GM23338 (cell line): ENCODE data around the gene ZNF281. TPM values are rescaled to one million over a fixed set of nuclear protein-coding genes. Genes with fewer than 3 reads are reported as not detected.

ENCODE experiments used
- ATAC-seq: fragments of 200-7000 bp; cut with Tn5 transposase; 3 replicates; pipeline ENCODE4 v1.9.1; 2020
- DNase-seq: peaks from one replicate; pipeline ENCODE4 v3.0.0-alpha.2; 2015; ENCODE audit warnings: low spot score
- H2AFZ ChIP-seq: fragments of 200-600 bp; sonication (generic); 2 replicates; pipeline ENCODE4 v1.8.0; 2016; ENCODE audit warnings: antibody characterized with exemption, mild to moderate bottlenecking, moderate library complexity
- H3F3A ChIP-seq: fragments of 200-600 bp; sonication (generic); replicated peaks from 2 replicates; pipeline ENCODE4 v1.8.0; 2017; ENCODE audit warnings: antibody characterized with exemption, mixed run types, low read depth
- H3K27ac ChIP-seq: fragments of 200-600 bp; sonication (generic); 2 replicates; pipeline ENCODE4 v1.6.1; 2016; ENCODE audit warnings: low read depth
- H3K27me3 ChIP-seq: fragments of 200-600 bp; sonication (generic); 2 replicates; pipeline ENCODE4 v1.8.0; 2016; ENCODE audit warnings: mild to moderate bottlenecking, mixed run types, moderate library complexity; ENCODE audit not compliant: insufficient read depth
- H3K36me3 ChIP-seq: fragments of 200-600 bp; sonication (generic); 2 replicates; pipeline ENCODE4 v1.8.0; 2016; ENCODE audit warnings: mild to moderate bottlenecking; ENCODE audit not compliant: insufficient read depth
- H3K4me1 ChIP-seq: fragments of 200-600 bp; sonication (generic); 2 replicates; pipeline ENCODE4 v1.8.0; 2016; ENCODE audit warnings: mild to moderate bottlenecking, moderate library complexity; ENCODE audit not compliant: insufficient read depth
- H3K4me2 ChIP-seq: fragments of 200-600 bp; sonication (generic); 2 replicates; pipeline ENCODE4 v1.7.1; 2017; ENCODE audit warnings: mixed run types
- H3K4me3 ChIP-seq: fragments of 200-600 bp; sonication (generic); 2 replicates; pipeline ENCODE4 v1.6.1; 2016; ENCODE audit warnings: mixed run types
- H3K79me2 ChIP-seq: fragments of 200-600 bp; sonication (generic); replicated peaks from 2 replicates; pipeline ENCODE4 v1.8.0; 2017; ENCODE audit warnings: mild to moderate bottlenecking; ENCODE audit not compliant: insufficient read depth
- H3K9me2 ChIP-seq: fragments of 200-600 bp; sonication (generic); 2 replicates; pipeline ENCODE4 v1.8.0; 2017; ENCODE audit not compliant: insufficient read depth
- H4K20me1 ChIP-seq: fragments of 200-600 bp; sonication (generic); replicated peaks from 2 replicates; pipeline ENCODE4 v1.8.0; 2017; ENCODE audit warnings: mild to moderate bottlenecking; ENCODE audit not compliant: insufficient read depth
- H3K27ac Mint-ChIP-seq: 2 replicates; pipeline ENCODE4 v1.8.0; 2020; ENCODE audit warnings: inconsistent platforms, mild to moderate bottlenecking, moderate library complexity, mixed read lengths
- H3K27me3 Mint-ChIP-seq: 3 replicates; pipeline ENCODE4 v1.8.0; 2022; ENCODE audit warnings: low read depth, mild to moderate bottlenecking, moderate library complexity, mixed read lengths, inconsistent platforms; ENCODE audit not compliant: insufficient read depth, poor library complexity
- H3K36me3 Mint-ChIP-seq: 3 replicates; pipeline ENCODE4 v1.8.0; 2021; ENCODE audit warnings: low read depth, mild to moderate bottlenecking, inconsistent platforms, moderate library complexity, mixed read lengths
- H3K4me1 Mint-ChIP-seq: 3 replicates; pipeline ENCODE4 v1.8.0; 2020; ENCODE audit warnings: mild to moderate bottlenecking, inconsistent platforms, mixed read lengths
- H3K4me3 Mint-ChIP-seq: 3 replicates; pipeline ENCODE4 v1.8.0; 2021; ENCODE audit warnings: moderate library complexity, mild to moderate bottlenecking, inconsistent platforms, mixed read lengths
- H3K9me3 Mint-ChIP-seq: 3 replicates; pipeline ENCODE4 v1.8.0; 2020; ENCODE audit warnings: moderate library complexity, mild to moderate bottlenecking, inconsistent platforms, mixed read lengths
- EZH2 ChIP-seq: fragments of 200-600 bp; sonication (generic); IDR thresholded peaks from one replicate; pipeline ENCODE4 v1.8.0; 2017; ENCODE audit warnings: antibody characterized with exemption, mild to moderate bottlenecking, low read depth; ENCODE audit not compliant: unreplicated experiment
- EZH2phosphoT487 ChIP-seq: fragments of 200-600 bp; sonication (generic); IDR thresholded peaks from one replicate; pipeline ENCODE4 v1.8.1; 2018; ENCODE audit warnings: antibody characterized with exemption; ENCODE audit not compliant: unreplicated experiment
- JUNB ChIP-seq: IDR thresholded peaks from one replicate; pipeline ENCODE4 v1.6.1; 2016; ENCODE audit warnings: antibody characterized with exemption; ENCODE audit not compliant: unreplicated experiment
- NANOG ChIP-seq: IDR thresholded peaks from 2 replicates; pipeline ENCODE4 v1.6.1; 2016; ENCODE audit warnings: antibody characterized with exemption, borderline replicate concordance
- ZNF331 ChIP-seq: fragments of 250-450 bp; sonication (Bioruptor Pico); IDR thresholded peaks from 2 replicates; pipeline ENCODE4 v1.5.0; 2020; ENCODE audit warnings: low read depth, mild to moderate bottlenecking, moderate library complexity
- polyA plus RNA-seq: library from polyadenylated mRNA; unstranded; fragments of >200 nt; fragmentation: Nextera tagmentation; extraction: Ambion mirVana; gene quantifications from 2 replicates; pipeline ENCODE4 v1.2.1, GENCODE V29; 2016
- total RNA-seq: library from RNA; depleted of rRNA; stranded (reverse); fragments of >200 nt; shearing (Covaris generic); gene quantifications from 2 replicates; pipeline ENCODE4 v1.2.3, GENCODE V29; 2014
- TF ChIP-seq, protein P1 (sequence below): fragments of 250-450 bp; sonication (Bioruptor Pico); IDR thresholded peaks from 2 replicates; pipeline ENCODE4 v1.5.0; 2020; ENCODE audit warnings: mild to moderate bottlenecking, moderate library complexity
- TF ChIP-seq, protein P2 (sequence below): IDR thresholded peaks from 2 replicates; pipeline ENCODE4 v1.6.1; 2016; ENCODE audit warnings: antibody characterized with exemption

Gene ZNF281
- total and polyA plus RNA-seq, 2 experiments from 2014 or later = 62.1 to 79.3 TPM

DNA sequence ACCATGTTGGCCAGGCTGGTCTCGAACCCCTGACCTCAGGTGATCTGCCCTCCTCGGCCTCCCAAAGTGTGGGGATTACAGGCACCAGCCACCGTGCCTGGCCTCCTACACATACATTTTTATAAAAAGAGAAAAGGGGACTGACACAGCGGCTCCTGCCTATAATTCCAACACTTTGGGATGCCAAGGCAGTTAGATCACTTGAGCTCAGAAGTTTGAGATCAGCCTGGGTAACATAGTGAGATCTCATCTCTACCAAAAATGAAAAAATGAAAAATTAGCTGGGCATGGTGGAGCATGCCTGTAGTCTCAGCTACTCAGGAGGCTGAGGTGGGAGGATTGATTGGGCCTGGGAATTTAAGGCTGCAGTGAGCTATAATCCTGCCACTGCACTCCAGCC lies 23.4 kb downstream of the ZNF281 start (continued):
- TF ChIP-seq, protein P1, sequence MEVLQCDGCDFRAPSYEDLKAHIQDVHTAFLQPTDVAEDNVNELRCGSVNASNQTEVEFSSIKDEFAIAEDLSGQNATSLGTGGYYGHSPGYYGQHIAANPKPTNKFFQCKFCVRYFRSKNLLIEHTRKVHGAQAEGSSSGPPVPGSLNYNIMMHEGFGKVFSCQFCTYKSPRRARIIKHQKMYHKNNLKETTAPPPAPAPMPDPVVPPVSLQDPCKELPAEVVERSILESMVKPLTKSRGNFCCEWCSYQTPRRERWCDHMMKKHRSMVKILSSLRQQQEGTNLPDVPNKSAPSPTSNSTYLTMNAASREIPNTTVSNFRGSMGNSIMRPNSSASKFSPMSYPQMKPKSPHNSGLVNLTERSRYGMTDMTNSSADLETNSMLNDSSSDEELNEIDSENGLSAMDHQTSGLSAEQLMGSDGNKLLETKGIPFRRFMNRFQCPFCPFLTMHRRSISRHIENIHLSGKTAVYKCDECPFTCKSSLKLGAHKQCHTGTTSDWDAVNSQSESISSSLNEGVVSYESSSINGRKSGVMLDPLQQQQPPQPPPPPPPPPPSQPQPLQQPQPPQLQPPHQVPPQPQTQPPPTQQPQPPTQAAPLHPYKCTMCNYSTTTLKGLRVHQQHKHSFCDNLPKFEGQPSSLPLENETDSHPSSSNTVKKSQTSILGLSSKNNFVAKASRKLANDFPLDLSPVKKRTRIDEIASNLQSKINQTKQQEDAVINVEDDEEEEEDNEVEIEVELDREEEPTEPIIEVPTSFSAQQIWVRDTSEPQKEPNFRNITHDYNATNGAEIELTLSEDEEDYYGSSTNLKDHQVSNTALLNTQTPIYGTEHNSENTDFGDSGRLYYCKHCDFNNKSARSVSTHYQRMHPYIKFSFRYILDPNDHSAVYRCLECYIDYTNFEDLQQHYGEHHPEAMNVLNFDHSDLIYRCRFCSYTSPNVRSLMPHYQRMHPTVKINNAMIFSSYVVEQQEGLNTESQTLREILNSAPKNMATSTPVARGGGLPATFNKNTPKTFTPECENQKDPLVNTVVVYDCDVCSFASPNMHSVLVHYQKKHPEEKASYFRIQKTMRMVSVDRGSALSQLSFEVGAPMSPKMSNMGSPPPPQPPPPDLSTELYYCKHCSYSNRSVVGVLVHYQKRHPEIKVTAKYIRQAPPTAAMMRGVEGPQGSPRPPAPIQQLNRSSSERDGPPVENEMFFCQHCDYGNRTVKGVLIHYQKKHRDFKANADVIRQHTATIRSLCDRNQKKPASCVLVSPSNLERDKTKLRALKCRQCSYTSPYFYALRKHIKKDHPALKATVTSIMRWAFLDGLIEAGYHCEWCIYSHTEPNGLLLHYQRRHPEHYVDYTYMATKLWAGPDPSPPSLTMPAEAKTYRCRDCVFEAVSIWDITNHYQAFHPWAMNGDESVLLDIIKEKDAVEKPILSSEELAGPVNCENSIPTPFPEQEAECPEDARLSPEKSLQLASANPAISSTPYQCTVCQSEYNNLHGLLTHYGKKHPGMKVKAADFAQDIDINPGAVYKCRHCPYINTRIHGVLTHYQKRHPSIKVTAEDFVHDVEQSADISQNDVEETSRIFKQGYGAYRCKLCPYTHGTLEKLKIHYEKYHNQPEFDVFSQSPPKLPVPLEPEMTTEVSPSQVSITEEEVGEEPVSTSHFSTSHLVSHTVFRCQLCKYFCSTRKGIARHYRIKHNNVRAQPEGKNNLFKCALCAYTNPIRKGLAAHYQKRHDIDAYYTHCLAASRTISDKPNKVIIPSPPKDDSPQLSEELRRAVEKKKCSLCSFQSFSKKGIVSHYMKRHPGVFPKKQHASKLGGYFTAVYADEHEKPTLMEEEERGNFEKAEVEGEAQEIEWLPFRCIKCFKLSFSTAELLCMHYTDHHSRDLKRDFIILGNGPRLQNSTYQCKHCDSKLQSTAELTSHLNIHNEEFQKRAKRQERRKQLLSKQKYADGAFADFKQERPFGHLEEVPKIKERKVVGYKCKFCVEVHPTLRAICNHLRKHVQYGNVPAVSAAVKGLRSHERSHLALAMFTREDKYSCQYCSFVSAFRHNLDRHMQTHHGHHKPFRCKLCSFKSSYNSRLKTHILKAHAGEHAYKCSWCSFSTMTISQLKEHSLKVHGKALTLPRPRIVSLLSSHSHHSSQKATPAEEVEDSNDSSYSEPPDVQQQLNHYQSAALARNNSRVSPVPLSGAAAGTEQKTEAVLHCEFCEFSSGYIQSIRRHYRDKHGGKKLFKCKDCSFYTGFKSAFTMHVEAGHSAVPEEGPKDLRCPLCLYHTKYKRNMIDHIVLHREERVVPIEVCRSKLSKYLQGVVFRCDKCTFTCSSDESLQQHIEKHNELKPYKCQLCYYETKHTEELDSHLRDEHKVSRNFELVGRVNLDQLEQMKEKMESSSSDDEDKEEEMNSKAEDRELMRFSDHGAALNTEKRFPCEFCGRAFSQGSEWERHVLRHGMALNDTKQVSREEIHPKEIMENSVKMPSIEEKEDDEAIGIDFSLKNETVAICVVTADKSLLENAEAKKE (CRISPR knock-in tag) = no peak

- no peak overlapping the region for H3K4me3 ChIP-seq
- Mint-ChIP-seq H3K27ac (no peak overlapping the region), H3K9me3 (no peaks in the 10 kb centered on the region), H3K4me1 (peaks cover 11% of the 10 kb centered on the region), H3K27me3 (peaks cover 2% of the 10 kb centered on the region), H3K4me3 (no peak overlapping the region), H3K36me3 (no peaks in the 10 kb centered on the region)
- H3K36me3 ChIP-seq = no peaks in the 10 kb centered on the region
- H3F3A ChIP-seq = peaks cover under 1% of the 10 kb centered on the region; the same call in 1 of the 2 replicates
- DNase-seq = no peak
- ATAC-seq = no peak
- H3K27me3 ChIP-seq = no peaks in the 10 kb centered on the region
- TF ChIP-seq JUNB = no peak
- TF ChIP-seq, protein P2, sequence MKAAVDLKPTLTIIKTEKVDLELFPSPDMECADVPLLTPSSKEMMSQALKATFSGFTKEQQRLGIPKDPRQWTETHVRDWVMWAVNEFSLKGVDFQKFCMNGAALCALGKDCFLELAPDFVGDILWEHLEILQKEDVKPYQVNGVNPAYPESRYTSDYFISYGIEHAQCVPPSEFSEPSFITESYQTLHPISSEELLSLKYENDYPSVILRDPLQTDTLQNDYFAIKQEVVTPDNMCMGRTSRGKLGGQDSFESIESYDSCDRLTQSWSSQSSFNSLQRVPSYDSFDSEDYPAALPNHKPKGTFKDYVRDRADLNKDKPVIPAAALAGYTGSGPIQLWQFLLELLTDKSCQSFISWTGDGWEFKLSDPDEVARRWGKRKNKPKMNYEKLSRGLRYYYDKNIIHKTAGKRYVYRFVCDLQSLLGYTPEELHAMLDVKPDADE = no peak
- TF ChIP-seq EZH2phosphoT487 = no peak
- TF ChIP-seq NANOG = no peak
- TF ChIP-seq ZNF331 (CRISPR knock-in tag) = no peak
- TF ChIP-seq, protein P1 (CRISPR knock-in tag) = no peak
- no peak for TF ChIP-seq EZH2
- H3K9me2 ChIP-seq = no peaks in the 10 kb centered on the region
- H3K4me1 ChIP-seq = peaks cover 32% of the 10 kb centered on the region
- H2AFZ ChIP-seq = no peak overlapping the region
- no peaks in the 10 kb centered on the region for H4K20me1 ChIP-seq
- no peak overlapping the region for H3K4me2 ChIP-seq
- no peaks in the 10 kb centered on the region for H3K79me2 ChIP-seq
- H3K27ac ChIP-seq = no peak overlapping the region
Observed at GRCh38 chr1:200384818-200385390, 24.9 kb downstream of the ZNF281 start.
